Measurements from ENCODE around the gene WDR55. TPM values are rescaled to one million over a fixed set of nuclear protein-coding genes. Genes with fewer than 3 reads are reported as not detected.

WDR55 gene
- total and polyA plus RNA-seq, 2 of the 13 experiments (the other 11 are each of a cell fraction or from before 2014, with no cell fraction given) = 17.7 to 18.2 TPM

- TF ChIP-seq HNRNPH1 (optimal IDR thresholded peaks at IDR 0.05; ENCODE audit: low read depth, low read length) = peak; percentile 94
- TF ChIP-seq TOPORS (CRISPR knock-in tag; IDR thresholded peaks at IDR 0.05) = no peak
- TF ChIP-seq, protein P1, sequence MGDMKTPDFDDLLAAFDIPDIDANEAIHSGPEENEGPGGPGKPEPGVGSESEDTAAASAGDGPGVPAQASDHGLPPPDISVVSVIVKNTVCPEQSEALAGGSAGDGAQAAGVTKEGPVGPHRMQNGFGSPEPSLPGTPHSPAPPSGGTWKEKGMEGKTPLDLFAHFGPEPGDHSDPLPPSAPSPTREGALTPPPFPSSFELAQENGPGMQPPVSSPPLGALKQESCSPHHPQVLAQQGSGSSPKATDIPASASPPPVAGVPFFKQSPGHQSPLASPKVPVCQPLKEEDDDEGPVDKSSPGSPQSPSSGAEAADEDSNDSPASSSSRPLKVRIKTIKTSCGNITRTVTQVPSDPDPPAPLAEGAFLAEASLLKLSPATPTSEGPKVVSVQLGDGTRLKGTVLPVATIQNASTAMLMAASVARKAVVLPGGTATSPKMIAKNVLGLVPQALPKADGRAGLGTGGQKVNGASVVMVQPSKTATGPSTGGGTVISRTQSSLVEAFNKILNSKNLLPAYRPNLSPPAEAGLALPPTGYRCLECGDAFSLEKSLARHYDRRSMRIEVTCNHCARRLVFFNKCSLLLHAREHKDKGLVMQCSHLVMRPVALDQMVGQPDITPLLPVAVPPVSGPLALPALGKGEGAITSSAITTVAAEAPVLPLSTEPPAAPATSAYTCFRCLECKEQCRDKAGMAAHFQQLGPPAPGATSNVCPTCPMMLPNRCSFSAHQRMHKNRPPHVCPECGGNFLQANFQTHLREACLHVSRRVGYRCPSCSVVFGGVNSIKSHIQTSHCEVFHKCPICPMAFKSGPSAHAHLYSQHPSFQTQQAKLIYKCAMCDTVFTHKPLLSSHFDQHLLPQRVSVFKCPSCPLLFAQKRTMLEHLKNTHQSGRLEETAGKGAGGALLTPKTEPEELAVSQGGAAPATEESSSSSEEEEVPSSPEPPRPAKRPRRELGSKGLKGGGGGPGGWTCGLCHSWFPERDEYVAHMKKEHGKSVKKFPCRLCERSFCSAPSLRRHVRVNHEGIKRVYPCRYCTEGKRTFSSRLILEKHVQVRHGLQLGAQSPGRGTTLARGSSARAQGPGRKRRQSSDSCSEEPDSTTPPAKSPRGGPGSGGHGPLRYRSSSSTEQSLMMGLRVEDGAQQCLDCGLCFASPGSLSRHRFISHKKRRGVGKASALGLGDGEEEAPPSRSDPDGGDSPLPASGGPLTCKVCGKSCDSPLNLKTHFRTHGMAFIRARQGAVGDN (CRISPR knock-in tag; IDR thresholded peaks at IDR 0.05) = peak; percentile 88
- no peak for TF ChIP-seq ZNF674 (CRISPR knock-in tag; IDR thresholded peaks at IDR 0.05; ENCODE audit: low read depth)
- no peak; the same call in 1 of the 2 replicates for TF ChIP-seq MAF1 (CRISPR knock-in tag; IDR thresholded peaks at IDR 0.05; ENCODE audit: borderline replicate concordance)
- peak; percentile 74 for TF ChIP-seq TEAD3 (CRISPR knock-in tag; optimal IDR thresholded peaks at IDR 0.05; ENCODE audit: borderline replicate concordance)
- TF ChIP-seq ZNF605 (CRISPR knock-in tag; IDR thresholded peaks at IDR 0.05) = peak; percentile 63; the same call in 1 of the 2 replicates
- TF ChIP-seq TFDP2 (CRISPR knock-in tag; IDR thresholded peaks at IDR 0.05) = no peak; the same call in 1 of the 2 replicates
- peak; percentile 62; the same call in 1 of the 2 replicates for TF ChIP-seq ZGPAT (CRISPR knock-in tag; IDR thresholded peaks at IDR 0.05)
- peak; percentile 57 for TF ChIP-seq IKZF5 (CRISPR knock-in tag; IDR thresholded peaks at IDR 0.05)
- no peak for TF ChIP-seq HMGA1 (CRISPR knock-in tag; conservative IDR thresholded peaks at IDR 0.05)
- peak; percentile 49; the same call in 1 of the 2 replicates for TF ChIP-seq KLF11 (CRISPR knock-in tag; IDR thresholded peaks at IDR 0.05)
- TF ChIP-seq ZNF710 (CRISPR knock-in tag; IDR thresholded peaks at IDR 0.05; ENCODE audit: borderline replicate concordance) = 0 out of 2 replicates have a peak, but pooled peaks have one; percentile 57
- TF ChIP-seq NFIB (CRISPR knock-in tag; IDR thresholded peaks at IDR 0.05; ENCODE audit: borderline replicate concordance) = no peak
- TF ChIP-seq, protein P2, sequence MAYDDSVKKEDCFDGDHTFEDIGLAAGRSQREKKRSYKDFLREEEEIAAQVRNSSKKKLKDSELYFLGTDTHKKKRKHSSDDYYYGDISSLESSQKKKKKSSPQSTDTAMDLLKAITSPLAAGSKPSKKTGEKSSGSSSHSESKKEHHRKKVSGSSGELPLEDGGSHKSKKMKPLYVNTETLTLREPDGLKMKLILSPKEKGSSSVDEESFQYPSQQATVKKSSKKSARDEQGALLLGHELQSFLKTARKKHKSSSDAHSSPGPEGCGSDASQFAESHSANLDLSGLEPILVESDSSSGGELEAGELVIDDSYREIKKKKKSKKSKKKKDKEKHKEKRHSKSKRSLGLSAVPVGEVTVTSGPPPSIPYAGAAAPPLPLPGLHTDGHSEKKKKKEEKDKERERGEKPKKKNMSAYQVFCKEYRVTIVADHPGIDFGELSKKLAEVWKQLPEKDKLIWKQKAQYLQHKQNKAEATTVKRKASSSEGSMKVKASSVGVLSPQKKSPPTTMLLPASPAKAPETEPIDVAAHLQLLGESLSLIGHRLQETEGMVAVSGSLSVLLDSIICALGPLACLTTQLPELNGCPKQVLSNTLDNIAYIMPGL (CRISPR knock-in tag; IDR thresholded peaks at IDR 0.05; ENCODE audit: borderline replicate concordance in 1 of 2, low read depth in 1 of 2) = peak; percentile 83 to 88
- TF ChIP-seq ISL2 (CRISPR knock-in tag; IDR thresholded peaks at IDR 0.05) = peak; percentile 25; the same call in 1 of the 2 replicates
These were observed at the start of gene WDR55 (continued) for GRCh38 chr5:140664359-140665119.

Measured in HepG2 (cell line).